BE2C (cell line): ENCODE measurements around the gene KRT6B.

Source experiments
- DNase-seq: peaks from one replicate; pipeline ENCODE4 v3.0.0-alpha.2; 2020
- H3K27me3 ChIP-seq: fragments of 250-450 bp; sonication (Bioruptor Pico); 2 replicates; pipeline ENCODE4 v1.5.1; 2020; ENCODE audit warnings: mild to moderate bottlenecking
- H3K36me3 ChIP-seq: fragments of 250-450 bp; sonication (Bioruptor Pico); 2 replicates; pipeline ENCODE4 v1.5.1; 2020; ENCODE audit warnings: mild to moderate bottlenecking
- H3K4me1 ChIP-seq: fragments of 250-450 bp; sonication (Bioruptor Pico); 2 replicates; pipeline ENCODE4 v1.5.1; 2020
- H3K4me3 ChIP-seq: 2 replicates; pipeline ENCODE4 v1.5.1; 2011; ENCODE audit warnings: low read depth, low read length
- H3K9me3 ChIP-seq: fragments of 250-450 bp; sonication (Bioruptor Pico); 2 replicates; pipeline ENCODE4 v1.5.1; 2020
- CTCF ChIP-seq: IDR thresholded peaks from 2 replicates; pipeline ENCODE4 v1.5.1; 2012; ENCODE audit warnings: mild to moderate bottlenecking, low read depth, low read length

The KRT6B gene

GRCh38 chr12:52439845-52440244 is 12.1 kb downstream of the KRT6B start:
- Histone ChIP-seq H3K4me1 (no peaks in the 10 kb centered on the region), H3K9me3 (no peaks in the 10 kb centered on the region)

GRCh38 chr12:52439420-52439819 is 12.5 kb downstream of the KRT6B start:
- Histone ChIP-seq H3K9me3 (no peaks in the 10 kb centered on the region), H3K36me3 (no peaks in the 10 kb centered on the region), H3K4me1 (no peaks in the 10 kb centered on the region), H3K27me3 (peaks cover 17% of the 10 kb centered on the region), H3K4me3 (no peak overlapping the region)
- no peak for DNase-seq
- TF ChIP-seq CTCF: no peak

More at GRCh38 chr12:52439845-52440244, 12.1 kb downstream of the KRT6B start:
- no peak for DNase-seq
- TF ChIP-seq CTCF: no peak
- Histone ChIP-seq H3K36me3 (no peaks in the 10 kb centered on the region), H3K27me3 (peaks cover 15% of the 10 kb centered on the region), H3K4me3 (no peak overlapping the region)

GRCh38 chr12:52438305-52439301 is 13.3 kb downstream of the KRT6B start:
- no peaks in the 10 kb centered on the region for H3K36me3 ChIP-seq
- no peaks in the 10 kb centered on the region for H3K9me3 ChIP-seq
- H3K27me3 ChIP-seq: peaks cover 25% of the 10 kb centered on the region
- no peak overlapping the region for H3K4me3 ChIP-seq
- no peaks in the 10 kb centered on the region for H3K4me1 ChIP-seq
- no peak for DNase-seq
- no peak for TF ChIP-seq CTCF

- Histone ChIP-seq H3K27me3 (peaks cover 21% of the 10 kb centered on the region), H3K4me1 (no peaks in the 10 kb centered on the region), H3K4me3 (no peak overlapping the region), H3K36me3 (no peaks in the 10 kb centered on the region), H3K9me3 (no peaks in the 10 kb centered on the region)
- no peak for DNase-seq
- TF ChIP-seq CTCF: no peak
Observed at GRCh38 chr12:52437508-52437907, 14.4 kb downstream of the KRT6B start.

- Histone ChIP-seq H3K9me3 (no peaks in the 10 kb centered on the region), H3K36me3 (no peaks in the 10 kb centered on the region), H3K4me1 (no peaks in the 10 kb centered on the region), H3K4me3 (no peak overlapping the region), H3K27me3 (peaks cover 21% of the 10 kb centered on the region)
- no peak for TF ChIP-seq CTCF
- no peak for DNase-seq
Observed at GRCh38 chr12:52436828-52437474, 15.0 kb downstream of the KRT6B start.
